HG02973 (cell line): ENCODE results near the gene MBP.
"Not testable (repeated sequence)": the region's sequence is repeated elsewhere in the genome, so short reads cannot be mapped to it uniquely, and the experiment has no call there.

Source experiments
- ATAC-seq: cut with Tn5 transposase; IDR thresholded peaks from one replicate; pipeline ENCODE4 v1.9.1; 2021; ENCODE audit warnings: moderate library complexity; ENCODE audit not compliant: unreplicated experiment

The MBP gene

GRCh38 chr18:76994086-76994654 is 138.4 kb downstream of the MBP start:
- no peak for ATAC-seq

- ATAC-seq: no peak
Measured at GRCh38 chr18:76993573-76993972, 139.0 kb downstream of the MBP start.

GRCh38 chr18:76993085-76993382 is 139.5 kb downstream of the MBP start:
- ATAC-seq: no peak

- no peak for ATAC-seq
Measured at GRCh38 chr18:76992226-76993084, 140.1 kb downstream of the MBP start.

GRCh38 chr18:76991021-76991688 is 141.4 kb downstream of the MBP start:
- no peak for ATAC-seq

GRCh38 chr18:76990343-76991020 is 142.1 kb downstream of the MBP start:
- not testable (repeated sequence) for ATAC-seq

- ATAC-seq: no peak
Measured at GRCh38 chr18:76989647-76990190, 142.9 kb downstream of the MBP start.

GRCh38 chr18:76988827-76989646 is 143.5 kb downstream of the MBP start:
- no peak for ATAC-seq

GRCh38 chr18:76988031-76988826 is 144.4 kb downstream of the MBP start:
- no peak for ATAC-seq

- ATAC-seq: no peak
Measured at GRCh38 chr18:76986406-76986805, 146.2 kb downstream of the MBP start.

- no peak for ATAC-seq
Measured at GRCh38 chr18:76985951-76986236, 146.7 kb downstream of the MBP start.

- no peak for ATAC-seq
Measured at GRCh38 chr18:76985156-76985950, 147.2 kb downstream of the MBP start.

GRCh38 chr18:76984193-76985155 is 148.1 kb downstream of the MBP start:
- no peak for ATAC-seq

- ATAC-seq: no peak
Measured at GRCh38 chr18:76983613-76984051, 149.0 kb downstream of the MBP start.

GRCh38 chr18:76982841-76983583 is 149.6 kb downstream of the MBP start:
- peak; percentile 63 for ATAC-seq

- no peak for ATAC-seq
Measured at GRCh38 chr18:76982038-76982437, 150.5 kb downstream of the MBP start.

- peak; percentile 52 for ATAC-seq
Measured at GRCh38 chr18:76981396-76981968, 151.1 kb downstream of the MBP start.
